GDM1 (cell line): ENCODE measurements around the gene FBP1.
"Not testable (repeated sequence)": the region's sequence is repeated elsewhere in the genome, so short reads cannot be mapped to it uniquely, and the experiment has no call there.

ENCODE experiments used
- DNase-seq: peaks from one replicate; lab custom pipeline; 2025; lab: John Stamatoyannopoulos, UW

The FBP1 gene

DNA sequence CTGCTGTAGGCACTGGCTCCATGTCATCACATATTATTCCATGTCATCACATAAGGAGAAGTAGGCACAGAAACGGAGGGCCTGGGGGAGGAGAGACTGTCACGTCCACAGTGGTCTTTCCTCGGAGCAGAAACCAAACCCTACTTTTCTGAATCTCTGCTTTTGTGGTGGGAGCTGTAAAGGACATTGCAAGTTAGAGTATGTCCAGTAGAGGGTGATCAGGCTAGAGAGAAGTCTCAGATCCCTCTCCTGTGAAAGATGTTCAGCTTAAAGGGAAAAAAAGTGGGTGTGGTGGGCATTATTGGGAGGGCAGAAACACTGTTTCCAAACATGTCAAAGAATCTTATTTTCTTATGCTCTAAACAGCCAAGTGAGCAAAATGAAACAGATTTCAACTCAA lies 26.3 kb downstream of the FBP1 start:
- no peak for DNase-seq

DNA sequence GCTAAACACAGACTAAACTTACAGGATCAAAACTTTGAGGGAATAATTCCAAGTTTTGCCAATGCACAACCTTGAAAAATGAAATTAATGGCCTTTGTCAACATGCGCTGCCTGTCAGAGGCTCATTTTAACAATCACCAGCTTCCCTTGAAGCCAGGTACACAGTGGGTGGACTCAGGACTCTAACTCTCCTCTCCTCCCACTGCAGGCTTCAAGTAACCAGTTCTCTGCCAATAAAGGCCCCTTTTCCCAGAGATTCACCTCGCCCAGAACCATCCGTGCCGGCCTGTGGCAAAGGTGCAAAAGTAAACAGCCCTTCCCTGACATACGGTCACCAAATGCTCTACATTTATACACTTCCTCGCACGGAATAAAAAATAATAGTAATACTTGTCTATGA lies 27.2 kb downstream of the FBP1 start:
- DNase-seq, result no peak

DNA sequence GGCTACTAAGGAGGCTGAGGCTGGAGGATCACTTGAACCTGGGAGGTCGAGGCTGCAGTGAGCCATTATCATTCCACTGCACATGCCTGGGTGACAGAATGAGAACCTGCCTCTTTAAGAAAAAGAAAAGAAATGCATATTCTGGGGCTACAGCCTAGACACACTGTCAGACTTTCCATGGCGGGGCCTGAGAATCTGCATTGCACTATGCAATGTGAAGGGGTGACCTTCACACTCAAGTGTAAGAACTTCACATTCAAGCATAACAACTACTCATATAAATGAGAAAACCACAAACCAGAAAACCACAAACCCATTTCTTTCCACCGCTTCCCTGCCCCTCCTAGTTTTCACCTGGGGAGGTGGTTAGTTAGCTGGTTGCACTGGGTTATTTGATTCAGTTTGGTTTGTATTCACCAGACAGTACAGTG lies 27.7 kb downstream of the FBP1 start:
- no peak for DNase-seq

DNA sequence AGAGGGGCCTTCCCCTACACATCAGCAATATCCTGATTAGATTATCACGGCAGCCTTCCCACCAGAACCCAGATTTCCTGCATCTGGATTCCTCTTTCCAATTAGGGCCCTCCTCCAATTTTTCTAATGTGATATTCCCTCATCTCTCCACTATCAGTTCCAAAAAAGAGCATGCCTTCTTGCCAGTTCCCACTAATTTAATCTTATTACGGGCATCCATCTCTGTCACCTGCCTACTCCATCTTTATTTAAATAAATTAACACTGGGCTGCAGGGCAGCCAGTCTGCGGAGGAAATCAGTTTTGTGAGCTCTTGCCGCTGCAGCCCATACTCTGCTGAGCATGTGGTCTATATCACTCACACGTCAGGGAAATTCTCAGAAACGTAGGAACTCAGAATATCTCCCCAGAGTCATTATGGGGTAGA lies 29.1 kb downstream of the FBP1 start:
- no peak for DNase-seq

DNA sequence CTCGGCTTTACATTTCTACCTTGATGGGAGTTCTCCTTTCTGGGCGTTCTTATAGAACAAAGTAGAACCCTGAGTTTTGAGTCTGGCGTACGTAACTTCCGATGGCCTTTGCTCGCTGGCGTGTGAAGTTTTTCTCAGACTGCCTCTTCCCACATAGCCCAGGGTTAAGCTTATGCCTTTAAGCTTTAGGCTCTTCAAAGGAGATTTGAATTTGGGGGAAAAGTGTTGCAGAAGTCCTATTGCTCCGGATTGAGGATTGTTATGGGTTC lies 32.0 kb downstream of the FBP1 start:
- DNase-seq, result no peak

DNA sequence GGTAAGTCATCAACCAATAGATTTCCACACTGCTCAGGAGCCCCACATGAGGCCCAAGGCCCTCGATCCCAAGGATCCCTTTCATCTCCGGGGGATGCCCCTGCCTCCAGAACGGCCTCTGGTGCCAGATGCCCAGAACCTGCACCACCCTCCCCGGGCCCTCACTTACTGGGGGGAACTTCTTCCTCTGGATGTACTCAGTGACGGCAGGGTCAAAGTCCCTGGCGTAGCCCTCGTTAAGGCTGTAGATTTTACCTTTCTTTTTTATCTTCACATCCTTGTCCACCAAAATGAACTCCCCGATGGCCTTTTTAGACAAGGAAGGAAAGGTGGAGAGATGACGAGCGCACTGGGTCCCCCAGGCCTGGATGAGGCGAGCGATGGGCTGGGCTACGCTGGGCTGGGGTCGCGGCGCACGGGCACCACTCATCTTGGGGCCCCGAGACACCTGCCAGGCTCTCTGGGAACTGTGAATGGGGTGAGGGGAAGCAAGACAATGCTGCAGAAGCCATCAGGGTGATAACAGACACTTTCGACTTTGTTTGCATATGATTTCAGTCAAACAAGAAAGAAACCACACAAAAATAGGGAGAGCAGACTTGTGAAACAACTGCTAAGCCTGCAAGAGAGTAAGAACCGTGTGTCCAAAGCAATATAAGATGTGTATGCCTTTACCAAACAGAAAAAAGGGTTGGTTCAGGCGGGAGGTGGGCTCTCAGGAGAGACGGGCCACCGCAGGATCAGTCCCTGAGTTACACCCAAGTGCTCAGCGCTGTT lies 32.5 kb downstream of the FBP1 start:
- no peak for DNase-seq

DNA sequence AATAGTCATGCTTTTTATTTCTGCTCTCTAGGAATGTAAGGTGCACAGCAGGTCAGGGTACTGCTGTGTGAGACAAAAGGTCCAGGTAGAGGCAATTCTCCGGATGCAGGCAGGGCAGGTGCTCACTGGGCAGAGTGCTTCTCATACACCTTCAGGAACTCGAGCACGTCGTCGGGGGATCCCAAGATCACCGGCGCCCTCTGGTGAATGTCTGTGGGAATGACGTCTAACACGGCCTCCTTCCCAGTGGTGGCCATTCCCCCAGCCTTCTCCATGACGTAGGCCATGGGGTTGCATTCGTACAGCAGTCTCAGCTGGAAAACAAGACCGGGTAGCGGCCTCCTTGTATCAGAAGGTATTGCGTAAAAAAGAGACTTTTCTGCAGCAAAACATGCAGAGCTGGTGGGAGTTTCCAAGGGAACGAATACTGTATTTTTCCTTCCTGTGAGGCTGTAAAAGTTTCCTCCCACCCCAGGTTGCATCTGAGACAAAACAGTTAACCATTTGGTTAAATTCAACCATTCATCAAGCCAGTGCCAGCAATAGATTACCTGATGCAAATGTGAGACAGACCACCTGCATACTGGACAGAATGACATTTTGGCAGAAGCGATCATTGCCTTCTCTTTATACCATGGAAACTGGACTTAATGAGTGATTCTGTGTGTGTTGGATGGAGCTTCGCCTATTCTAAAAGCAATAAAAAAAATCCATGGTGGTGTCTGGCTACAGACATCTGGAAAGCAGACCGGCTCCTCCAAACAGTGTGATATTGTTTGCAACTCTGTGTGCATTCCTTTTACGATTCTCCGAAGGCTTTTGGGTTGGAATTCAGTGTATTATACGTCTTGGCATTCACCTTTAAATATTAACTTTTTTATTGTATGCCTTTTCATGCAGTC lies 35.8 kb downstream of the FBP1 start:
- peak; percentile 33 for DNase-seq

DNA sequence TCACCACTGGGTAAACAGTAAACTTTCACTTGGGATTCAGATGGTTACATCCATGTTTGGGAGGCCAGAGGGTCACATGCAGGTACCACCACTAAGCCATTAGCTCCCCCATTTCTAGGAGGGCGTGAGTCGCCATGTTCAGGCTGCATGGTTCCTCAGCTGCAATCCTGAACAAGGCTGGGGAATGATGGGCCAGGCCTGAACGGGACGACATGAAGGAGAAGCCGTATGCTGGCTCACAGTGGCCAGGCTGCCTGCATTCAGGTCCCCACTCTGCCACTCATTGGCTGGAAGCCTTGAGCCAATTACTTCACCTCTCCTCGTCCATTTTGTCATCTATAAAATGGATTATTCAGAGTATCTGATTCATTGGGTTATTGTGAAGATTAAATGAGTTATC lies 36.7 kb downstream of the FBP1 start:
- DNase-seq, result no peak

DNA sequence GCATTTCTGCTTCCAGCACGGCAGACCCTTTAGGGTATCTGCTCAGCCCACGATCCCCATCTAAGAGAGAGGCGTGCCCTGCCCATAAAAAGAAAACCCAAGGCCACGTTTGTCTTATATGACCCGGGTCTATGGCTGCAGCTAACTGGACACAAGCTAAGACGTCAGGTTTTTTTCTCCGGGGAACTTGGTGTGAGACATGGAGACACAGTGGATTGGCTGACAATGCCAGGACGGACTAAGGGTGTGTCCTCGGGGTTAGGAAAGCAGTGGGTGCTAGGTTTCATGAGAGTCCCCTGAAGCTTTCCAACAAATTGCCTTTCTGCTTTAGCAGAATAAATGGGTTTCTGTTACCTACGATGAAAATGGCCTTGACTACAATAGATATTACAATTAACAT lies 38.6 kb downstream of the FBP1 start:
- no peak for DNase-seq

DNA sequence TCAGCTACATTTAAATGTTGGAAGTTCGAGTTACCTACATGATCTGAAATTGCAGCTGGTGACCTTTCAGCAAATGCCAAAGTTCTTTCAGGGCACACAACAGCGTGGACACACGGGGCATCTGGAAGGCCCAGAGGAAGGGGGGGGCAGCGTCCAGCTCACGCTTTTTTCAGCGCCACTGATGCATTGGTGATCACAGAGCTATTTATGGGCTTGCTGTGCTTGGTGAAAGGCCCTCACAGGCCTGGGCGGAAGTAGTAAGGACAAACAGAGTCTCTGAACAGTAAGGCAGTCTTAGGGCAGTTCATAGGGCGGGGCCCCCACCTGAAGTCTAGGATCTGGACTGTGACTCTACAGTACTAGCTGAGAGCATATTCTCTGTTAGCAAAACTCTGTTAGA lies 39.1 kb downstream of the FBP1 start:
- no peak for DNase-seq

DNA sequence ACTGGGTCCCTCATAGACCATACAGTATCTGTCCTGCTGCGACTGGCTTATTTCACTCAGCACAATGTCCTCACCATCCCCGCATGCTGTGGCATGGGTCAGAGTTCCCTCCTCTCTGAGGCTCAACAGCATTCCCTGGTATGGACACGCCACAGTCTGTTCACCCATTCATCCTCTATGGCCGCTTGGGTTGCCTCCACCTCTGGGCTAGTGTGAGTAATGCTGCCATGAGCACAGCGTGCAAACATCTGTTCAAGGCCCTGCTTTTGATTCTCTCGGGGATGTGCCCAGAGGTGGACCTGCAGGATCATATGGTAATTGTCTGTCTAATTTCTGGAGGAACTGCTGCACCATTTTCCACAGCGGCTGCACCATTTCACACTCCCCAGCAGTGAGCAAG lies 40.2 kb downstream of the FBP1 start:
- no peak for DNase-seq

DNA sequence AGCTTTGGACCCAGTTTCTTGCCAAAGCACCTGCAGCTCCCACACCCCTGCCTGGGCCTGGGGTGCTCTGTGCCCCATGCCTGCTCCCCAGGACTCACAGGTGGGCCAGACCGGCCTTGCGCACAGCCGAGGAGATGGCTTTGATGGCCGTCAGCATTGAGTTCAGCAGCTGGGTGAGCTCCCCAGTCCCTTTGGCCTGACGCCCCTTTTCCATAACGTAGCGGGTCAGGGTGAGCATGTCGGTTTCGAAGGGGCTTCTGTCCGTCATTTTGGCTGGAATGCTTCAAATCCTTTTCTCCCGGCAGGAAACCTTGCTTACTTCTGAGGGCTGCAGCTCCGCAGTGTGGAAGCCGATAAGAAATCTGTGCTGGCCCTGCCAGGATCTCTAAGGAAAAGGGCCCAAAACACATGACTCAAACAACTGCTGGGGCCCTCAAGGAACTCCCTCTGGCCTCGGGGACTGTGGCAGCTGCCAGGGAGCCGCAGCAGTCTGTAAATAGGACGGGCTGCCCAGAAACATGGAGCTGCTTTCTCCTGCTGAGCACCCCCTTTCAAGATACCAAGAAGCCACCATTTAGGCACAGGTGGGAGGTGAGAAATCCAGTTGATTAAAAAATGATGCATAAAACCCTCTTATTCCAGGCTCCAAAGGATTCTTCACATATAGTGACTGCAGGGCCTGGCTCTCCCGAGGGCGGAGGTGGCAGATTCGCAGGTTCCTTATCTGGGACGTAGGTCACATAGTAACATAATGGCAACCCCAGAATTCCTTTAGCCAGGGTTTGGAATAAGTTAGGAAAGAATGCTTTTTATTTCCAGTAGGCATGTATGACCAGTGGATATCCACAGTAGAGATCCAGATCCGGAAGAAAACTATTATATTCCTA lies 45.6 kb downstream of the FBP1 start, which contains the start of gene FBP2:
Gene FBP2 (minus strand): TSS at position 366 of the 887 bp plus-strand sequence. CDS start 98 bp downstream, at position 268.
- no peak for DNase-seq

DNA sequence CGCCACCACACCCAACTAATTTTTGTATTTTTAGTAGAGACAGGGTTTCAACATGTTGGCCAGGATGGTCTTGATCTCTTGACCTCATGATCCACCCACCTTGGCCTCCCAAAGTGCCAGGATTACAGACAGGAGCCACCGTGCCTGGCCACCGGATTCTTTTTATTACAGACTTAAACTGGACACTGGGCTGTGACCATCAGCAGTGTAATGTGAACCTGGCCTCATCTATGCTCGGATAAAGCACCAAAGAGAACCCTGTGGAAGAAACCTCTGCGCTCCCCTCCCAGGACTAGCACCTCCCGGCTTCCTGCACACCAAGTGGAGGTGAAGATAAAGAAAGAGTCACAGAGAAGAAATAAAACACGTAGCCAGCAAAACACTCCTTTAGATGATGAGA lies 46.6 kb downstream of the FBP1 start:
- not testable (repeated sequence) for DNase-seq

DNA sequence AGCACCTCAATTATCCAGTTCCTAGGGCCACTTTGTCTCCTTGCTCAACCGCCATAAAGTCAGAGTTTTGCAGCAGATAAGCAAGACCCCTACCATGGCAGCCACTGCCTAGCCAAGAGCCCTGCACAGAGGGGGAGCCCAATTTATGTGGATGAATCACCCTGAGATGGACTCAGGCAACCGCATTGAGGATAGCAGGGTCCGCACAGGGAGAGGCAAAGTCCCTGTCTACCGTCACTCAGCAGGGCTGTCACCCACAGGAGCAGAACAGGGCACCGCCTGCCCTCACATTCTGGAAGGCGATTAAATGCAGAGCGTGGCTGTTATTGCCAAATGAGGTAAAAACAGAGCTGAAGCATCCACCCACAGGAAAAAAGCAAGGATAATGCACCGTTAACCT lies 47.4 kb downstream of the FBP1 start:
- no peak for DNase-seq

DNA sequence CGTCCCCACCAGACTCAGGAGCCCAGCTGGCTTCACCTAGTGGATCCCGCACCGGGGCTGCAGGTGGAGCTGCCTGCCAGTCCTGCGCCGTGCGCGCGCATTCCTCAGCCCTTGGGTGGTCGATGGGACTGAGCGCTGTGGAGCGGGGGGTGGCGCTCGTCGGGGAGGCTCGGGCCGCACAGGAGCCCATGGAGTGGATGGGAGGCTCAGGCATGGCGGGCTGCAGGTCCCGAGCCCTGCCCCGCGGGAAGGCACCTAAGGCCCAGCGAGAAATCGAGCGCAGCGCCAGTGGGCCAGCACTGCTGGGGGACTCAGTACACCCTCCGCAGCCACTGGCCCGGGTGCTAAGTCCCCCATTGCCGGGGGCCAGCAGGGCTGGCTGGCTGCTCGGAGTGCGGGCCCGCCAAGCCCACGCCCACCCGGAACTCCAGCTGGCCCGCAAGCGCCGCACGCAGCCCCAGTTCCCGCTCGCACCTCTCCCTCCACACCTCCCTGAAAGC lies 48.2 kb downstream of the FBP1 start:
- not testable (repeated sequence) for DNase-seq

DNA sequence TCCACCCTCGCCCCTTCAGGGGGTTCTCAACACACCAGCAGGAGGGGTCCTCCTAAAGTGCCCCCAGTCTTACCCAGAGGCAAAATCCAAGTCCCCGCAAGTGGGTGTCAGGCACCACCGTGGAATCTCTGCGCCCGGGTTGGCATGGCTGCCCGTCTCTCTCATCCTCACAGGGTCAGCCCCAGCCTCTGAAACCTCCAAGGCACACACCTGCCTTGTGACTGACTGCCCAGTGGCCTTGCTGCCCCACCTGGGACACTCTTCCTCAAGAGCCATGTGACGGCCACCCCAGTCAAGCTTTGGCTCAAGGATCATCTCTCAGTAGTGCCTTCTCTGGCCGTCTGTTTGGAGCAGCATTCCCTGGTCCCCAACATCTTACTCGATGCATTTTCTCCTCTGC lies 50.6 kb downstream of the FBP1 start:
- DNase-seq, result no peak

DNA sequence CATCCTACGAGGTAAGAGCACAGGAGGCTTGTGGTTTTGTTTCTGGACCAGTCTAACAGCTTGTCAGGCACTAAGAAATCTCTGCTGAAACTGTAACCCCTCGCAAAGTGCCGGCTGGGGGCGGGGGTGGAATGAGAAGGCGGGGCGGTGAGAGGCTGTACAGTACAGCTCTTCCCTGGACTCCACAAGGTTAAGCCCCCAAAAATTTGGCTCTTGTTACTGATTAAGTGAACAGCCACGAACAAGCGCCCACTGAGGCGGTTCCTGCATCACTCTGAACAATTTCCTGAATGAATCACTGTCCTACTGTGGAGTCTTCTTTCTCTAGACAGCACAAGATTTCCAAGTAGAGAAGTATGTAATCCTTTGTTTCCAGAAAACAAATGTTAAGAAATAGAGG lies 52.5 kb downstream of the FBP1 start:
- DNase-seq, result no peak

DNA sequence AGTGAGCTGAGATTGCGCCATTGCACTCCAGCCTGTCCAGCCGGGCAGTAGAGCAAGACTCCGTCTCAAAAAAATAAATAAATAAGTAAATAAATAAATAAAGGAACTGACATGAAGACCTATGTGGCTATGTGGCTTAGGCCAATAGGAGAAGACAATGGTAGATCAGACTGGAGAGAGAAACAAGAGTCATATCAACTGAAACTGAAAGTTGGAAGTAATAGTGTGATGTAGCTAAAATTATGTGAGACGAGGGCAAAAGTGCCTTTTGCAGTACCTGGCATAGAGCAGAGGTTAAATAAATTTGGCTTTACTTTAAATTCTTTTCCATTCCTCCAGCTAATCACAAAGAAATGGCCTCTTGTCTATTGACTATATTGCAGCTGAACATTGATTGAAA lies 53.0 kb downstream of the FBP1 start:
- no peak for DNase-seq

DNA sequence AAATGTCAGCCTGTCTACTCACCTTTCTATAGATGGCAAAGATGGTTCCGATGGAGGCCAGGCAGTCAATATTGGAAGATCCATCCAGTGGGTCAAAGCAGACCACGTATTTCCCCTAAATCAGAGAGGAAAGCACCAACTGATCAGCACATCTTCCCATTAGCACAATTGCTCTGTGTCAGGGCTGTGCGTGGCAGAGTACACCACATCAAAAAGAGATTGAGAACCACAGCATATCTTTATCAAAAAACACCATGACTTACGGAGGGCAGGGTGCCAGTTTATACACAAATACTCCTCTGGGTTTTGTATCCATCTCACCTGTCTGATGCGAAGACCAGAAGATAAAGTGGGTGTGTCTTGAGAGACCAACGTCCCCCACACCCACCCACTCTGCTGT lies 54.8 kb downstream of the FBP1 start:
- no peak for DNase-seq

DNA sequence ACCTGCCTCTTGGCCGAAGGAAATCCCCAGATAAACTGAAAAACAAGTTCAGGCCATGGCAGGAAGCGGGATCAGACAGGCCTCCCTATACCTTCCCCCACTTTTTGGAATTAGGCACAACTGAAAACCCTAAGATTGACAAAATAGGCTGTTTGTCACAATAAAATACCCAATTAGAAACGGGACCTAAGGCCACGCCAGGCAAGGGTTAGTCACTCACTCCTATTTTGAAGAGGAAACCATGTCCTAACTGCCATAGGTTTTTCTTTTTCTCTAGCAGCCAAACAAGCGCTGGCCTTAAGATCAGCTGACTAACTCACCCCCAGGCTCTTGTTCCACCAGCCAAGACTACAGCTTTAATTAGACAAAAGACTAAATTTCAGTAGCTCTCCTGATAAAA lies 57.6 kb downstream of the FBP1 start:
- no peak for DNase-seq

DNA sequence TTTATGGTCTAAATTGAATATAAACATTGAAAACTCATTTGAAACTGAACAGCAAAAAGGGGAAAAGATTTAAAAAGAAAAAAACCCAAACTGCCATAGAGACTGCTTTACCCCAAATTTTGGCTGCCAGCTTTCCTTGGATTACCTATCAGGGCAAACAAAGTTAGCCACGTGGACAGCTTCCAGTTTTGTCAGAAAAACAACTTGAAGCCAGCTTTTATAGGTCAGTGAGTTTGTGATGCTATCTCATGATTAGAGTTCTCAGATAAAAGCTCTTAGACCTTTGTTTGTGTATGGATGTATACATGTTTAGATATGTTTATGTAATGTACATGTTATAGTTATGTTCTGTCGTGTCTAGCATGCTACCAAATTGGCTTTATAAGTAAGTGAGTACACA lies 61.7 kb downstream of the FBP1 start:
- no peak for DNase-seq

DNA sequence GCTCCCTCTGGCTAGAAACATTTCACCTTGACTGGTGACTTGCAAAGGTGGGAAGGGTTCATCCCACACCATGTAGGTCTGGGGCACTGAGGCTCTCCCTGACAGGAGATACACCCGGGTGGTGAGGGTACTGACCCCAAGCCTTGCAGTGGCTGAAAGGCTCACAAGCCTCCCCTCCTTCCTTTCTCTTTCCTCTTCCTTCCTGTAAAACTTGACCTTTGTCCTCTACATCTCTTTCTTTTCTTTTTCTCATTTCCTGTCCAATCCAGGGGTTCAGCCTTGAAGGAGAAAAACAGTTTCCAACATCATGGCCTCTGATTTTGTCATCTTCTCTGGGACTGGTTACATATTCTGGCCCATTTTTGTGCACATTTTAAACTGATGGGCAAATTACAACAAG lies 62.3 kb downstream of the FBP1 start:
- DNase-seq, result no peak
